GM18507 (cell line): ENCODE results near the gene KCNC1.

Experiments used
- DNase-seq: peaks from one replicate; pipeline ENCODE4 v3.0.0; 2011; ENCODE audit warnings: low read depth; ENCODE audit not compliant: insufficient read length; ENCODE audit errors: extremely low spot score
- FAIRE-seq: peaks from 2 replicates; lab custom pipeline; 2011; peaks lifted over from hg19 to GRCh38; lab: Jason Lieb, UNC

The KCNC1 gene

DNA sequence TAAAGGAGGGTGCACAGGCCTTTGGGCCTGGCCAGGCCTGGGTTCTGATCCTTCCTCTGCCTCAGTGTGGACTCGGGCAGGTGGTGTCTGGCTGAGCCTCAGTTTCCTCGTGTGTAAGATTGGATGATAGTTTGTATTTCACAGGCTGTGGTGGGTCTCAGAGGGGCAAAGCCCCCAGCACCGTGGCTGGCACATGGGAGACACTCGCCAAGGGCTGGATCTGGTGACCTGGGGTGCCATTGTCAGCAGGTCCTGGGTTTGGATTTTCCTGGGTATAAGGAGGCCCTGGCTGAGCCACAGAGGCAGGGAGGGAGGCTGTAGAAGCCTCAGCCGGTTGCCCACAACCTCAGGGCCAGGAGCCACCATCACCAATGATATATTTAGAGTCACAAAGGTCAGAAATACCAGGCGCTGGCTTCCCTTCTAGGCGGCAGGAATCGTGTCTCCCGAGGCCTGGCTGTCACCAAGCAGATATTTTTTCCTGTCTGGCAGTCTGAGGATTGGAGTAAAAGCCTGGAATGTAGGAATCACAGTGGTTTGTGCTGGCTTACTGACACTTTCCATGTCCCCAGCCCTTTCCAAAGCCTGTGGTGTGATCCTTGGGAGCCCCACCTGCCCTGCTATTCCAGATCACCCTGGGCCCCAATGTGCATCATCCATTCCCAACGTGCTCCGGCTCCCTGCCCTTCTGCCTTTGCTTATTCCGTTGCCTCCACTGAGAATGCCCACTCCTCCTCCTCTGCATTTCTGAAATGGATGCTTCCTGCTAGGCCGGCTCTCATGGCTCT lies 15.6 kb downstream of the KCNC1 start:
- no peak for DNase-seq
- no peak for FAIRE-seq

DNA sequence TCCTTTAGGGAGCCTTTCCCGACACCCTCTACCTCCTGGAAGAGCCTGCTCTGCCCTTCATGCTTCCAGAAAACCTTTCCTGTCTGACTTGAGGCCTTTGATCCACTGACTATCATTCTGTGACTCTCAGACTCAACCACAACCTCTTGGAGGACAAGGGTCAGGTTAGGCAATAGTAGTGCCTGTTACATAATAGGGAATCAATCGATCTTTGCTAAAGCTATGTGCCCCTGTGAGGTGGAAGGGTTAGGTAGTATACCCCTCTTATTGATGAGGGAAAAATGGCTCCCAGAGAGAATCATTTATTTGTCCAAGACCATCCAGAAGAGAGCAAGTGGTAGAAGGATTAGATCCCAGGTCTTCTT lies 16.2 kb downstream of the KCNC1 start:
- no peak for DNase-seq
- no peak for FAIRE-seq

DNA sequence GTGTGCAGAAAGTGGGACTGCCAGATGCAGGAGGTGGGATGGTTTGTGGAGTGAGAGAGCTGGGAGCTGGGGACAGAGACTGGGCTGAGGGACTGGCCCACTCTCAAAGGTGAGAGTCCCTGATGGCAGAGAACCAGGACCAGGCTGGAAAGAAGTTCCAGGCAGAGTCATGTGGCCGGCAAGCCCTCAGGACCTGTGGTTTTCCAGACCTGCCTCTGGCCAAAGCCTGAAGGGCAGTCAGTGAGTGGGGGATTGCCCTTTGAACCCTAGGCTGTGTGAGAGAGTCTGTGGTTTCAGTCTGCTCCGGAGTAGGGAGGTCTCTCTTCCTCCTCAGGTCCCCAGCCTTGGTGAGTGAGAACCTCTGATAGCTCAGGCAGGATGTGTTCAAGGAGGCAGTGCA lies 17.0 kb downstream of the KCNC1 start:
- FAIRE-seq (no peak), DNase-seq (no peak)

DNA sequence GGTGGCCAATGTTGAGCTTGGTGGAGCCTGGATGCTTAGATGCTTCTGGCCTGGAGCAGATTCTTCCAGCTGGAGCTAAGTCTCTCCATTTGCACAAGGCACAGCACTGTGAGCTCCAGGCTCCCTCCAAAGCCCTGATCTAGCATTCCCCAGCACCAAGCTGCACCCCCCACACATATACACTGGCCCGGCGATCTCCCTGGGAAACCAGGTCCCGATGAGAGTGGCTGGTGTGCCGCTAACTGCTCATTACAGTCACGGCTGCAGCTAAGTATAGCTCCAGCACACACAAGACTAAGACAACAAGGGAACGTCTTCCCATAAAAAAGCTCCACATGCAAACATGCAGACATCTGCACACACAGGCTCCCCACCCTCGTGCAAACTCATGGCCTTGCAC lies 17.6 kb downstream of the KCNC1 start:
- DNase-seq: no peak

DNA sequence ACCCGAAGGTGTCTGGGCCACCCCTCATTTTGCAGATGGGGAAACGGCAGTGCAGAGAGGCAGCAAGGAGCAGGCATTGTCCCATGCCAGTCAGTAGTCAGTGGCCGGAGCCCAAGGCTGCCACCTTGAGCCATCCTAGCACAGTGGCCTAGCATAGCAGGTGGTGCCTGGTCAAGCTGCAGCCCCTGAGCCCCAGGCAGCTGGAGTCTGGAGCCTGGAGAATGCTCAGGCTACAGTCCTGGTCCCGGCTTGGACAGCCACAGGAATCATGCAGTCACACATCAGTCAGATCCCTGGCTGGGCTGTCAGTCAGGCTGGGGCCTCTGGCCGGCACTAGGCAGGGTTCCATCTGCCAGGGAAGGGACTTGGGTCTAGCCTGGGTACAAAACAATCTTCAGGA lies 18.6 kb downstream of the KCNC1 start:
- DNase-seq: no peak
- FAIRE-seq: no peak

More for the DNA sequence above, 17.6 kb downstream of the KCNC1 start:
- no peak for FAIRE-seq

DNA sequence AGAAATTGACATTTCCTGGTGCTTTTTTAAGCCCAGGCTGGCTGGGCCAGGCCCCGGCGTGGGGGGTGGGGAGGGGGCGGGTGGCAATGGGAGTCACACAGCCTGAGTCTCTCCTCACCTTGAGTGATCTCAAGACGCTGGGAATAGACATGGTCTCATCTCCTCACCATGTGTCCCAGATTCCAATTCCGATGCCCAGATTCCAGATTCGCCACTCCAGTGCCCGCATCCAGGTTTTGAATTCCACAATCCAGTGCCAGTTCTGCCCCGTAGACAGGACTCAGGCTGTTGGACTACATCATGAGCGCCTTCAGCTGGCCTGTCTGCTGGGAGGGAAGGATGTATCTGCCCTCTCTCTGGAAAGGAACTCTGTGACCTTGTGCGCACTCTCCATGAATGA lies 19.1 kb downstream of the KCNC1 start:
- FAIRE-seq (no peak), DNase-seq (no peak)

DNA sequence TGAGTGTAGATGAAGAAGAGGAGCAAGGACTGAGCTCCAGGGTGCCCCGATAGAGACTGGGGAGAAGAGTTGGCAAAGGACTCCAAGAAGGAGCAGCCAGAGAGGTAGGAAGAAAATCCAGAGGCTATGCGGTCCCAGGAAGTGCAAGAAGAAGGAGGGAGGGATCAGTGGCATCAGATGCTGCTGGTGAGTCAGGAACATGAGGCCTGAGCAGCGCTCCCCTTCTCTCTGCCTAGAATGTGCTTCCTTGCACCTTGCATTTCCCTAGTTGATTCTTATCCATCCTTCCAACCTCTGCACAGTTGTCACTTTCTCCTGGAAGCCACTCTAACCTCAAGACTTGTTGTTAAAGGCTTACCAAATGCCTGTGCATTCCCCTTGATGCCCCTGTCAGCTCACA lies 21.3 kb downstream of the KCNC1 start:
- FAIRE-seq (no peak), DNase-seq (no peak)

DNA sequence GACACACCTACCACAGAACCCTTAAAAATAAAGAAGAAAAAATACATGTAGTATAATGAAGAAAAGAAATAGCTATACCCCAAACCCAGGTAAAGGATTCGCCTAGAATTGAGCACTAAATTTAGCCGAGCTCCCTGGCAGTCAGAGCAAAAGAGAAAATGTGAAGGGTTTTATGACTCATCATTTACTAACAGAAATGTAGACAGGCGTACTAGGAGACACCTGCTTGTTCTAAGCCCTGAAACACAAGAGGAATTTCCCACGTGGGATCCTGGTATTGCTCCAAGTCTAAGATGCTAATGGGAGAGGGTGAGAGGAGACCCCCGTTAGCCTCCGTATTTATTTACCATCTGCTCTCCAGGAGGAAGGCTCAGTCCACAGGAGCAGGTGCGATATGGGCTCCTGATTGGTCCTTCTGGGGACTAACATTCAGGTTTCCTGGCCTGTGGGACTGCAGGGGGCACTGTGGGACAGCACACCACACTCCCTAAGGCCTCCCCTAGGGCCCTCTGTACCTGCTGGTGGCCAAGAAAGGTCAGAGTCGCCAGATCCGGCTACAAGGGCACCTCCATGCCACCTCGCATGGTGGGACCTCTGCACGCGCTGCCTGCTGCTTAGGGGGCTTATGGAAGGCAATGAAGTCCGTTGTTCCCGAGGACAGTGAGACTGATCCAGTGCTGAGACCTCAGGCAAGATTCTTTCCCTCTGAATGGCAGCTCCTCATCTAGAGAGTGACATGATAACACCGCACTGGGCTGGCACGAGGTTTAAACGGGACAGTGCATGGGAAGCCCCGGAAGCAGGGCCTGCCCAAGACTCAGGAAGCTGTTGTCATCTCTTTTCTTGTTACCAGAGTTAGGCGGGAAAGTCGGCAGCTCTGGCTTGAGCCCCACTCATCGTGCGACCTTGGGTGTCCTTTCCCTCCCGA lies 25.8 kb downstream of the KCNC1 start:
- no peak for FAIRE-seq
- DNase-seq: peak; percentile 26

DNA sequence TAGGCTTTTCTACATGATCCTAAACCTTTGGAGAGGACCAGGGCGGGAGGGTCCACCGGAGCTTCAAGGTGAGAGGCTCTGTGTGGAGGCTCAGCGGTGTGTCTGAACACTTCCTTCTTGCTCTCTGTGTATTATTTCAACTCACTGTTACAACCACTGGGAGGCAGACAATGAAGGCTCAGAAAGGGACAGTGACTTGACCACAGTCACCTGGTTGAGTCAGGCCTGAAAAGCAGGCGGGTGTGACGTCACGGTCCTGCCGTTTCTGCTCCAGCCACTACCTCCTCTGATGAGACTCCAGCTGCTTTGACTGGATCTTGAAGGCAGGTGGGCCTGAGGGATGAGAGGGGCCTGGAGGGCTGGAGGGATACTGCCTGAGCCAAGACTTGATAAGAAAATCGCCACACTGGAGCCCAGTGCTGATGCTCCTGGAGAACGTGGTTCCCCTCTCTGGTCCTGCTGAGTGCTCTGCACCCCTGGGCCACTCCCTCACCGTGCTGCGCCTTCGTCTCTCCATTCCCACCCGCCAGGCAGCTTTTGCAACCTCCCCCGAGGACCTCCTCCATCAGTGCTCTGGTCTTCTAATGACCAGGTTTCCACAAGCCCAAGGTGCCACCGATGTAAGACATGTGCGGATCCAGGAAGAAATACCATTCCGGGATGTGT lies 27.9 kb downstream of the KCNC1 start:
- DNase-seq: peak; percentile 15
- FAIRE-seq: peak; percentile 26

DNA sequence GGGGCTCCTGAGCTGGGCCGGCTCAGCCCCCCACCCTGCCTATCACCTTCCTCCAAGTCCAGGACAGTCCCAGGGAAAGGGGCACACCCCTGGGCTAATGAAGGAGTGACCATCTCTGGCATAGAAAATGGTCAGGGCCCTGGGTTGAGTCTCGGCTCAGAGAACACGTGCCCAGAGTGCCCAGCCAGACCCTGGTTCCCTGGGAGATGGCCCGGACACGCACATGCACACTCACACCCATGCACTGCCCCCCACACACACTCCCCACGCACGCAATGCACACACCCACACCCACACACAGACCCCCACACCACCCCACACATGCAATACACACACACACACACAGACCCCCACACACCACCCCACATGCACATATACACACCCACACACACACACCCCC lies 28.7 kb downstream of the KCNC1 start:
- FAIRE-seq (no peak), DNase-seq (no peak)

DNA sequence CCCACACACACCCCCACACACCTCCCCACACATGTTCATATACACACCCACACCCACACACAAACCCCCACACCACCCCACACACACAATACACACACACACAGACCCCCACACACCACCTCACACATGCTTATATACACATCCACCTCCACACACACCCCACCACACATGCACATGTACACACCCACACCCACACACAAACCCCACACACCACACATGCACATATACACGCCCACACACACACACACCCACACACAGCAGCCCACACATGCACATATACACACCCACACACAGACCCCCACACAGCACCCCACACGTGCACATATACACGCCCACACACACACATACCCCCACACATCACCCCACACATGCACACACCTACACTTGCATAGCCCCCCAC lies 29.1 kb downstream of the KCNC1 start:
- FAIRE-seq (no peak), DNase-seq (no peak)

DNA sequence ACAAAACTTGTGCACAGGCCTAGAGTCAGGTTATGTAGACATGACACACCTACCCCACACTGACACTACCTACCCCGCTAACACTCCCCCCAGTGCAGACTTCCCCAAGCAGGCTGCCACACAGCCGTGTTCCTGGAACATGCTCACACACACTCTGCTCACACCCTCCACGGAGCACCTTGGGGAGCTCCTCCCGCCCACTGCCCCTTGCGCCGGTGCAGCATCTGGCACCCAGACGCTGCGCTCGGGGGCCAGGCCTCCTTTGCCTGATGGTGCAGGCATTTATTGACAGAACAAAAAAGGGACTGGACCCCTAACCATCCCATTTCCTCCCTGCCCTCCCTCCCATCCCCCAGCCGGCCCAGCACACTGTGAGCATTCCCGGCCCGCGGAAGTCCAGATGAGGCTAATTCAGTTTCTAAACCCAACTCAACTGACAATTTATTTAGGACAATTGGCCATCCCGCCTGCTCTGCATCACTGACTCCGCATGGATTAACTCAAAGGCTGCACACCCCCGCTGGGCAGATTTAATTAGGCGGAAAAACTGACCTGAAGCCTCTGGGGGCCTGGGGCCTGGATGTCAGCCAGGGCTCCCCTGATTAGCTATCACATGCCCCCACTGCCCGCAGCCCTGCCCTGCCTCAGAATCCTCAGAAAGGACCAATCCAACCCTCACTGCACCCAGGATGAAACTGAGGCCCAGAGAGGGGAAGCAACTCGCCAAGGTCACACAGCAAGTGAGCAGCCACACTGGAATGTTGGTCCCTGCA lies 30.1 kb downstream of the KCNC1 start:
- DNase-seq: no peak

DNA sequence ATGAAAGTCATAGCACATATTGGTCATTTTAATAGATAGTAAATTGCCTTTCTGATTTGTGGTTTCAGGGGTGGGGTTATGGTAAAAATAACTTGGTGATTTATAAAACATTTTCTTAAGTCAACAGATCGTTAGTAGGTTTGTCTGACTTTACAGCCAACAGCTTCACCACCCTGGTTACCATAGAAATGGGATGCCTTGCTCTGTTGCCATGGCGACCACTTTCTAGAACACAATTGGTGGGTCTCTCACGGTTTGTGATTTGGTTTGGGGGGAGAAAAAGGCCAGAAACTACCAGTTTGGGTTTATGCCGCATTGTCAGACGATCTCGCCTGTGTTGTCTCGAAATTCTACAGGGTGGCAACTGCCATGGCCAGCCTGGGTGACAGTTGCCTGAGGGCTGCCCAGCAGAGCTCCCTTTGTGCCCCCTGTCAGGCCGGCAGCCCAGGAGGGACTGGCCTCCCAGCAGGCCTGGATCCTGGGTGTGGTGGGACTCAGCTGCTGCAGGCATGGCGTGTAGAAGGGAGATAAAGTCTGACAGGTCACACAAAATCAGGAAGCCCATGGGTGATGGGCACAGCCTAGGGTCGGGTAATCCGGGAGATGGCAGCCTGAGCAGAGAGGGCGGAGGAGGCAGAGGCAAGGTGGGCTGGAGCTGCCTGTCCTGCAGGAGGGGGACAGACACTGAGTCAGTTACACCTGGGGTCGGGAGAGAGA lies 30.9 kb downstream of the KCNC1 start:
- FAIRE-seq (no peak), DNase-seq (no peak)

More for the DNA sequence above, 30.1 kb downstream of the KCNC1 start:
- no peak for FAIRE-seq

DNA sequence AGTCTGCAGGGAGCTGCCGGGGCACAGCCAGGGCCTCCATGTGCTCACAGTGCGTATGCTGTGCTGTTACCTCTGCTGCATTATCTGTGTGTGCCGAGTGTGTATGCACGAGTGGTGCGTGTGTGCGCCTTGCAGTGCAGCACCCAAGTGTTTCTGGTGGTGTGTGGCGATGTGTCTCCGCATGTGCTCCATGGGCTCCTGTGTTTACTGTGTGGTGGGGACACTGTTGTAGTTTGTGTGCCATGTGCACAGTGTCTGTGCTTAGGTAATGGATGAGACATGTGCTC lies 31.4 kb downstream of the KCNC1 start:
- FAIRE-seq: no peak

DNA sequence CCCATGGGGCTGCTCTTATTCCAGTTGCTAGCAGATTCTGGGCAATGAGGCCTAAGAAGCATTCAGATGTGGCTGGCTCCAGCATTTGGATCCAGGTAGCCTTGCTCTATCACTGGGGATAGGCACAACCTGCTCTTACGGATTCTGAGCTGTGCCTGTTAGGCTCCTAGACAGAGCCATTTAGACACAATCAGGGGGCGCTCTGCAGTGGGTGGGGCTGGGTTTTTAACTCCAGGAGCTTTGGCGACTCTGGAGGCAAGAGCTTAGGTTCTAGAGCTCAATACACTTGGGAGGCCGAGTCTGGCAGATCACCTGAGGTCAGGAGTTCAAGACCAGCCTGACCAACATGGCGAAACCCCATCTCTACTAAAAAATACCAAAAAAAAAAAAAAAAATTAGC lies 32.0 kb downstream of the KCNC1 start:
- DNase-seq: no peak

More for the DNA sequence above, 31.4 kb downstream of the KCNC1 start:
- no peak for DNase-seq

DNA sequence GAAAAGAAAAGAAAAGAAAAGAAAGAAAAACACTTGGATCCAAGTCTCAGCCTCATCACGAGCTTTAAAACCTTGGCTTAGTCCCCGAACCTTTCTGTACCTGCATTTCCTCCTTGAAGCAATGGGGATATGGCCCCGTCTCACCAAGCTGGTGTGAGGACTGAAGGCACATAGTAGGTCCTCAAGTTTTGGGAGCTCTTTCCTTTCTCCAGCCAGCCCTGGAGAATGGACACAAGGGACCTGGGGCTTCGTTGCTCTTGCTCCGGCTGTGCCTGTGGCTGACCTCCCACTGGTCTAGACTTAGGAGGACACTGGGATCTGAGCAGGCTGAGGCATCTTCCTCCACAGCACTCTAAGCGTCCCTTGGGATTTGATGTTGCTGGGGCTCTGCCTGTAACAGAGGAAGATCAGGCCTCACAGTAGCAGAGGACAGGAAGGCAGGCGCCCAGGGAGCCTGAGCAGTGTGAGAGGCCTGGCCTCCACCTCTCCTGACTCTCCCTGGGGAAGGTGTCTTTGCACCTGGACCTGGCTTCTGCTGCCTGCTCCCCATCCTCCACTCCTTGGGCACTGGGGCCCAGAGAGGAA lies 32.8 kb downstream of the KCNC1 start:
- DNase-seq (no peak), FAIRE-seq (no peak)

More for the DNA sequence above, 32.0 kb downstream of the KCNC1 start:
- FAIRE-seq: no peak

DNA sequence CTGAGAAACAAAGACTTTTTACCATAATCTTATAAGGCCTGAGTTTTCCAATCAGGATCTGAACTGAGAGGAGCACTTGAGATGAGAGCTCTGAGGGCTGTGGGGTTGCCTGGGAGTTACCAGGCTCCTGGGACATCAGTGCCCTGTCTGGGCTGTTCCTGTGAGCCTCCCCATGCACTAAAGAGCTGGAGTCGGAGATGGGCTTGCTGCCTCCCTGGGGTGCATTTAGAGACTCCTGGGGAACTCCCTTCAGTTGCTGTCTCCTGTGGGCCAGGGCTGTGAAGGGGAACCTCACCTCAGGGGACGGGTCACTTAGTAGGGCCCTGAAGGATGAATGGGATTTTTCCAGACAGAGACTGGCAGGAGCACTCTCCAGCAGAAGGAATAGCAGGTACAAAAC lies 33.3 kb downstream of the KCNC1 start:
- FAIRE-seq (no peak), DNase-seq (no peak)

DNA sequence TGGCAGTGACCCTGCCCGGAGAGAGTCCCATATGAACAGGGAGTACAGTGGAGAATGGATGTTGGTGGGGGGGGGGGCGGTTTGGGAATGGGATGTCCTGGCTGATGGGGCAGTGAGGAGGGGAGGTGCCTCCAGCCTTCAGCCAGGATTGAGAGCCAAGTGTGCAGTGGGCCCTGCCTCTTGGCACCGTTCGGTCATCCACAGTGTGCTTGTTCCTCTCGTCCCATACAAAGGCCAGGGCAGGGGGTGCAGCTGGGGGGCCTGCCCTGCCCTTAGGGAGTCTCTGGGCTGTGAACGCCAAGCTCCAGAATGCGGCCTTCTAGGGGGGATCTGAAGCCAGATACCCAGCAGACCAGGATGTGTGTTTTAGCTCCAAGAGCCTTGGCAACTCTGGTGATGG lies 34.0 kb downstream of the KCNC1 start:
- no peak for FAIRE-seq
- no peak for DNase-seq

DNA sequence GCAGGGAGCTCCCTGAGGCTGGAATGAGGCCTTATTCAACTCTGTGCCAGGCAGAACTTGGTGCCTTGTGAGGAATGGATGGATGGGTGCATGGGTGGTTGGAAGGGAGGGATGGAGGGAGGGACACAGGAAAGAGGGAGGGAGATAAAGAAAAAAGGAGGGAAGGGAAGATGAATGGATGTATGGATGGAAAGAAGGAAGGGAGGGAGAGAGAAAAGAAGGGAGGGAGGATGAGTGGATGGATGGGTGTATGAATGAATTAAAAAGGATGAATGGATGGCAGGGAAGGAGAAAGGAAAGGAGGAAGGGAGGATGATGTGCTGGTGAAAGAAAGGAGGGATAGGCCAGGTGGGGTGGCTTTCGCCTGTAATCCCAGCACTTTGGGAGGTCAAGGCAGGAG lies 34.6 kb downstream of the KCNC1 start:
- FAIRE-seq: no peak
- DNase-seq: no peak
